ENCODE results near the gene FXR2.
A peak's percentile ranks its signal among the peaks of the same experiment; 100 is the strongest.

- TF ChIP-seq CTCF (IDR thresholded peaks at IDR 0.05; ENCODE audit: low read depth, low read length, missing input control) (peak; percentile 46), MAX (IDR thresholded peaks at IDR 0.05) (no peak), ZBTB33 (IDR thresholded peaks at IDR 0.05) (no peak), ATF3 (IDR thresholded peaks at IDR 0.05) (no peak)
Observed at GRCh38 chr17:7632492-7632894, 17.8 kb upstream of the FXR2 start.

Data from liver (tissue), 3 donors.